ENCODE measurements around the gene ERI3.

GRCh38 chr1:44260792-44261170, 94.3 kb downstream of the ERI3 start:
- TF ChIP-seq CTCF (IDR thresholded peaks at IDR 0.05) (no peak), POLR2A (IDR thresholded peaks at IDR 0.05) (no peak), POLR2AphosphoS5 (IDR thresholded peaks at IDR 0.05; ENCODE audit: insufficient read depth in 1 of 2, low read depth in 1 of 2) (no peak)

All from vagina (tissue), 2 donors.